ENCODE measurements around the gene FHIP1A.

FHIP1A gene

GRCh38 chr4:151418385-151418784 is 9.4 kb downstream of the FHIP1A start:
- DNase-seq: no peak

GRCh38 chr4:151418856-151419255 is 9.9 kb downstream of the FHIP1A start:
- no peak for DNase-seq

DNA sequence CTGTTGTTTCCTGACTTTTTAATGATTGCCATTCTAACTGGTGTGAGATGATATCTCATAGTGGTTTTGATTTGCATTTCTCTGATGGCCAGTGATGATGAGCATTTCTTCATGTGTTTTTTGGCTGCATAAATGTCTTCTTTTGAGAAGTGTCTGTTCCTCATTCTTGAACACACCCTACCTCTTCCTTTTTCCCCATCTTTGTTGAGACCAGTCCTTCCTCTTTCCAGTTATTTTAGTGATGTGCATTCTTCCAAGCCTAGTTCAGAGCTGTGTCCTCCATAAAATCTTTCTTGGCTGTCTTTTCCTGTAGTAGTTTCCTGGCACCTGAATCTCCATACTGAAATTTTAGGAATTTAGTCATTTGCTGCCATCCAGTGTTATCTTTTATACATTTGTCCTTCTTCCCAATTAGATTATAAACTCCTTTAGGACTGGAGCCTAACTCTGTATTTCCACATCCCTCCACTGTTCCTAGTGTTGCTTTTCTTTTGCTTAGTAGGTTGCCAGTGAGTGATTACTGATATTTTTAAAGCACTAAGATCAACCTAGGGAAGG is 11.4 kb downstream of the FHIP1A start:
- DNase-seq: no peak

DNA sequence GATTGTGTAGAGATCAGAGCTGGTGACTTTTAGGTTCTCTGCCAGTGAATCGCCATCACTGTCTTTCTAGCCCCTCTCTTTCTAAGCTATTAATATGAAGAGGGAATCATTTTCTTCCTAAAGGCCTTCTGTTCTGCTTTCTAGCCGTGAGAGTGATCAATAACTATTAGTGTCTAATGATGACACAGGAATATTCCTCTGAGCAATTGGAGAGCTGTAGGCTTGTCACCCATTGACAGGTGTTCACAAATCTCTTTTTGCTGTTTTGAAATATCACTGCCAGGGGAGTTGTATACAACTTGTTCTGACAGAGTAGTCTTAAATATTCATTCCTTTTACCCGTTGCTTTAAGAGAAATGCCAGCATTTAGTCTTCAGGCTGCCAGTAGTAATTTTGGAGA is 13.9 kb downstream of the FHIP1A start:
- no peak for DNase-seq

- no peak for DNase-seq
These were observed 17.5 kb downstream of the FHIP1A start for GRCh38 chr4:151426513-151426912.

GRCh38 chr4:151427266-151427665 is 18.3 kb downstream of the FHIP1A start:
- DNase-seq: no peak

DNA sequence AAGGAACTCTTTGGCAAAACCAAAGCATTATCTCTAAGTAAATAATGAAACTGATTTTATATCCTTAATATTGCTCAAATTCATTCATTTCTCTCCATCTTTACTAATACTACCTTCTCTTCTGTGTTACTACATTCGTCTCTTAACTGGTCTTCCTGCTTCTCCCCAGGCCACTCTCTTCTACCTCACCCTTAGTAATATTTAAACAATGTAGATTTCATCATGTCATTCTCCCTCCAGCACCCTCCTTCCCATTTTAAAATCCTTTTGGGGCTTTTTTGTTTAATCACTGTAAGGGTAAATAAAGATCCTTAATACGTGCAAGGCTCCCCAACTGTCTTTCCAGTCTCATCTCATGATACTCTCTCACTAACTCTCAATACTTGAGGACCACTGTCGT is 19.4 kb downstream of the FHIP1A start:
- no peak for DNase-seq

GRCh38 chr4:151429957-151430570 is 21.1 kb downstream of the FHIP1A start:
- no peak for DNase-seq

DNA sequence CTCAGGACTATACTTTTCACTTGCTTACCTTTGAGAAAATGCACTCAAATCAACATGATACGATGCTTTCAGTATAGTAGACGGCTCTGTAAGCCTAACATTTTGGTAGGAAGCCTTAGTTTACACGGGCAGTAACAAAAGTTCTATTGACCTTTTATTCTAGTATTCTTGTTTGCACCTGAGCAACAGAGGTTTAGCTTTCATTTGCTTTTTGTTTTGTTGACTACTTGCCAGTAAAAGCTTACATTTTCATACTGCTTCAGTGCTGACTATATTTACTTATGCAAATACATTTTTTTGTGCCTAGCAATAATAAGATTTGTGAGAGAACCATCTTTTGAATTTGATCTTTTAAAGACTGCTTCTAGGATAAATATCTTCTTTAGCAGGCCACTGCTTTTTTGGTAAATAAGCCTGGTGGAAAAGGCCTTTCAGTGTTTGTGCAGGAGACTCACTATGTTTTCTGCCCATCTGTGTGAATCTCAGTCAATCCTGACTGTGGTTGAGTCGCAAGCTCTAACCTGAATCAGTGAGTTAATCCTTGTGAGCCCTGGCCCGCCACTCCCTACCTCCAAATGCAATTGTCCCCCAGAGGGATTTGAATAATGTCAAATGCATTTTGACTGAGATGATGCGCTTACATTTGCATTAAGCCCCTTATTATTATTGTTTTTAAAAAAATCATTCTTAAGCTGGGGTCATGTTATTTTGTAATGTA is 21.9 kb downstream of the FHIP1A start:
- no peak for DNase-seq

GRCh38 chr4:151431728-151432127 is 22.8 kb downstream of the FHIP1A start:
- no peak for DNase-seq

DNA sequence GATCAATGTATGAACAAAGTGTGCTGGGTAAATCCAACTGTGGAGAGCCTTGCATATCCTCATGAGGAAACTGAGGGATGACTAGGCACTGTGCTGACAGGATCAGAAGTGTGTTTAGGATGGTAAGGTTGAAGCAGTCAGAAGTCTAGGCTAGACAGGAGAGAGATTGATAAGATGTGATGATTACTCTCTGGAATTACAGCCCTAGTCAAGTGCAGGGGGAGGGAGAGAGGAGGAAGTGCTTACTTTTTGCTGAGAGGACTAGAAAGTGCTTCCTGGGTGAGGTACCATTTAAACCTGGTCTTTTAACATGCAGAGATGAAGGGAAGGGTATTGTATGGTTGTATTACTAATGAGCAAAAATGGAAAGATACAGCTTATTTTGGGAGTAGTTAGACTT is 23.7 kb downstream of the FHIP1A start:
- no peak for DNase-seq

- DNase-seq: no peak
These were observed 25.3 kb downstream of the FHIP1A start for GRCh38 chr4:151434183-151434860.

GRCh38 chr4:151436093-151436518 is 27.1 kb downstream of the FHIP1A start:
- no peak for DNase-seq

DNA sequence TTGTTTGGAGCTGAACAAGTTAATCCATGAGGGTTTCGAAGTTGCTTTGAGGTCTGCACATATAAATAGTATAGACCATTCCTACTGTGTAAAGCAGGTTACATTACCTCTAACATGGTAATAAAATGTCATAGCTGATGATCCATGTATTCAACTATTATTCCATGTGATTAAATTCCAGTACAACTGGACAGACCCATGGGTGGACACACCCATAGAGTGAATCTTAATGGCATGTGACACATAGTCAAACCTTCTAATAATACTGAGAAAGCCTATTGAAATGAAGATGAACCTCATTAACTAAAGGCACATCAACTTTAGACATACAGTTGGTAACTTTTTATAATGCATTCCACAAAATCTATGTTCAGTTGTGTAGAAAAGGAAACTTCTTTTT is 28.5 kb downstream of the FHIP1A start:
- no peak for DNase-seq

DNA sequence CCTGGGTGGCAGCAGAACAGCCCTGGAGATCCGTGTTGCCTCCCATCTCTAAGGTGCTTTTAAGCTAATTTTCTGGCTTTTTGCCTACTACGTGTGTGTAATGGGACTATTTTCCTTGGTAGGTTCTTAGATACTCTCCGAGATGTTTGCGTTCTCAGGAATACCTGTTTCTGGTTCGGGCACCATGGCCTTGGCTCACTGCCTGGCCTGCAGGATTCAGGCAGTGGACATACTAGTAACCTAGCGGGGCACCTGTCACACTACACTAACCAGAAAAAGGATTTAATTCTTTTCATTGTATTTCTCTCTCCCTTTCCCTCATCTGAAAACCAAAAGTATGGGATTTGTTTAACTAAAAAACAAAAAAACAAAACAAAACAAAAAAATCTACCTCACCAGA is 29.2 kb downstream of the FHIP1A start:
- no peak for DNase-seq

DNA sequence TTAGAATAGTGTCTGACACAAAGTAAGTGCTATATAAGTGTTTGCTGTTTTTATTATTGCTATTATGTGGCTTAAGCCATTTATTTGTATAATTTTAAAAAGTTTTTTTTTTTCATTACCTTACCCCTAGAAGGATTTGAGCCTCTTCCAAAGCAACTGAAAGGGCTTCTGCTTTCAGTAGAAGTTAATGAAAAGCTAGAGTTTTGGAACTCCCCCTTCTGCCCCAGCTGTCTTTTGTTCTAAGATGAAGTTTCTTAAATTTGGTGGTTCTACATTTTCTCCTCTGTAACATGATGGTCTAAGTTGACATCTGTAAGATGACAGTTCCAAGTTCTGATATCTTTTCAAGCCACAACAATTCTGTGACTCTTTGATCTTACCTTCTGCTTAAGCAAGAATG is 30.3 kb downstream of the FHIP1A start:
- DNase-seq: no peak

DNA sequence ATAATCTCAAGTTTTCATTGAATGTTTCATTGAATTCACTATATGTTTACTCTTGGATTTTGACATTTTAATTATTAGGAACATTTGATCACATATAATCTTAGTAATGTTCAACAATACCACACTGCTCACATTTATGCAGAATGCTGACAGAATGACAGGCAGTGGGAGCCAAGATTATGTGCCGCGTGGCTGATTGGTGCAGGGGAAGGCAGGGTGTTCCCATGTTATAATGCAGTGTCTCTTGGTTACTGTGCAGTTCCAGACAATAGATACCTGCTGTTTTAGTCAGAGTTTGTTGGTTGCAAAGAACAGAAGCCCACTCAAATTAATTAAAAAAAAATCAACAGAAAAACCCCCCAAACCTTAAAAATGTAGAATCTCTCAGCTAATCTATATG is 33.0 kb downstream of the FHIP1A start:
- no peak for DNase-seq

DNA sequence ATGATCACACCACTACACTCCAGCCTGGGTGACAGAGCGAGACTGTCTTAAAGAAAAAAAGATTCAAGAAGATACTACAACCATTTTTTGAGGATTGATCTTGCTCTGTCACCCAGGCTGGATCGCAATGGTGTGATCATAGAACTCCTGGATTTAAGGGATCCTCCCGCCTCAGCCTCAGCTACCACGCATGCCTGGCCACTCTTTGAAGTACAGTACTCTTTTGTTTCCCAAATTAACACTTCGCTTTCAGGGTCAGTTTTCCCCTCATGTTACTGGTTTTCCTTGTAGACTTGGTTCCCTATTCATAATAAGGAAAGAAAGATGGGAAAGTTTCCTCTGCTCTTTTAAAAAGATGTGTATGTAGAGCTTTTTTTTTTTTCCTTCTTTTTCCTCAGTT is 34.3 kb downstream of the FHIP1A start:
- no peak for DNase-seq

GRCh38 chr4:151443752-151444151 is 34.8 kb downstream of the FHIP1A start:
- DNase-seq: no peak

DNA sequence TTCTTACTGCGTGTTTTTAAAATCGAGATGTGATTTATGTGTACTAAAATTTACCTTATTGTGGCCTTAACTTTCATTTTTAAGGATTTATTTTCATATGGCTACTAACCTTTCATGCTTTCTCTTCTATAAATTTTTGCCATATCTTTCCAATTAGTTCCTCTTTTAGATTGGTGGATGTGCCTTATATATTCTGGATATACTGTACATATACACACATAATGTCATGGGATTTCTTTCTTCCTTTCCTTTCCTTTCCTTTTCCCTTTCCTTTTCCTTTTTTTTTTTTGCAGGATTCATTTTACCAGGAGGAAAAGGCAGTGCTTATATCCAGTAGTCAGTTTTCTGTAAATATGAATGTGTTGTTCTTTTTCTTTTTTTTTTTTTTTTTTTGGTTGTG is 37.2 kb downstream of the FHIP1A start:
- DNase-seq: no peak

DNA sequence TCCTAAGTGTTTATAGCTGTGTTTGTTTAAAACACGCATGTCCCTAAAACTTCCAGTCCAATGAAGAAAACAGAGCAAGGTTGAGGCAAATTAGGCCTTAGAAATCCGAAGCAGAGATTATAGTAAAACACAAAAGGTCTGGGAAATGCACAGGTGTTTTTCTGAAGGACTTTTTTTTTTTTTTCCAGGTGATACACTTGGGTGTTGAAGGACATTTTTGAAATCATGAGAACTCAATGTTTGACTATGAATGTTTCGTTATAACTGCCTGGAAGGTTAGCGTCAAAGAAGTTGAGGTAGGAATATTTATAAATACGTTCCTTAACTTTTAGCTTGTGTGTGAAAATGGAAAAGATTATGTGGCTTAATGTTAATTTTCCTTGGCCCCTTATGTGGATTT is 45.5 kb downstream of the FHIP1A start:
- DNase-seq: no peak

GRCh38 chr4:151455212-151455611 is 46.2 kb downstream of the FHIP1A start:
- no peak for DNase-seq

- DNase-seq: no peak
These were observed 49.2 kb downstream of the FHIP1A start for GRCh38 chr4:151458148-151458547.
